Kidney (tissue), 14 donors: ENCODE results near the gene ATP11C. TPM values are rescaled to one million over a fixed set of nuclear protein-coding genes. Genes with fewer than 3 reads are reported as not detected.

Experiments
- DNase-seq, 5 donors: peaks; one replicate each; pipeline ENCODE4 v3.0.0-alpha.2; 2013 to 2020
- FAIRE-seq: peaks from 2 replicates; lab custom pipeline; 2012; peaks lifted over from hg19 to GRCh38; lab: Jason Lieb, UNC
- H3K27ac ChIP-seq, 2 donors: one replicate each; pipeline ENCODE4 v1.7.0; 2013; ENCODE audit warnings: low read depth in 2 of 2, low read length in 2 of 2, inconsistent platforms in 1 of 2
- H3K27me3 ChIP-seq: one replicate; pipeline ENCODE4 v1.7.1; 2013; ENCODE audit warnings: low read length, inconsistent platforms; ENCODE audit not compliant: control insufficient read depth, insufficient read depth
- H3K36me3 ChIP-seq, 3 donors: one replicate each; pipeline versions ENCODE4 v1.7.0 to v1.7.1; 2013; ENCODE audit warnings: low read length in 3 of 3, control low read depth in 1 of 3, inconsistent platforms in 1 of 3; ENCODE audit not compliant: insufficient read depth in 3 of 3, control insufficient read depth in 2 of 3
- H3K4me1 ChIP-seq, 3 donors: one replicate each; pipeline versions ENCODE4 v1.7.0 to v1.7.1; 2013; ENCODE audit warnings: low read length in 3 of 3, inconsistent platforms in 1 of 3, low read depth in 1 of 3; ENCODE audit not compliant: control insufficient read depth in 2 of 3, insufficient read depth in 2 of 3
- H3K4me3 ChIP-seq, 3 donors: one replicate each; pipeline versions ENCODE4 v1.7.0 to v1.8.1; 2013; ENCODE audit warnings: low read length in 3 of 3, control low read depth in 1 of 3, inconsistent platforms in 1 of 3
- H3K9ac ChIP-seq, 3 donors: one replicate each; pipeline versions ENCODE4 v1.7.0 to v1.7.1; 2013; ENCODE audit warnings: low read length in 3 of 3, control low read depth in 1 of 3, inconsistent platforms in 1 of 3
- H3K9me3 ChIP-seq, 3 donors: one replicate each; pipeline versions ENCODE4 v1.7.0 to v1.7.1; 2013; ENCODE audit warnings: low read length in 3 of 3, control low read depth in 1 of 3, inconsistent platforms in 1 of 3; ENCODE audit not compliant: control insufficient read depth in 2 of 3, insufficient read depth in 1 of 3
- intact Hi-C: fragments of 100-400 bp; cut with DNase I; formaldehyde crosslinking; loops from one replicate; pipeline ENCODE4 v1.11.1; 2022
- polyA plus RNA-seq: library from polyadenylated mRNA; stranded (reverse); fragments of 350-450 nt; fragmentation: Illumina TruSeq; extraction: RNeasy Lipid Tissue Mini Kit (QIAGEN cat#74804); gene quantifications from one replicate; pipeline ENCODE4 v1.2.3, GENCODE V29; 2014; ENCODE audit warnings: low read depth, low replicate concordance; ENCODE audit not compliant: insufficient read depth
- total RNA-seq: library from RNA; stranded (reverse); fragmentation: NEBNext Ultra II Directional; extraction: Animal tissue kit (Norgen Biotek cat#: 25700); gene quantifications from one replicate; pipeline ENCODE4 v1.2.1, GENCODE V29; 2021
- TF ChIP-seq, protein P1 (sequence below): IDR thresholded peaks from 3 replicates; pipeline ENCODE4 v1.5.1; 2012; ENCODE audit warnings: mild to moderate bottlenecking, moderate library complexity, borderline replicate concordance; ENCODE audit not compliant: insufficient read depth; ENCODE audit errors: extremely low read depth
- donor health status: control.
- donor health status: control.
- donor health status: control.
- donor health status: control.
- donor health status: control.
- donor health status: DM: yes; HTN: yes; CAD: no.
- donor health status: Normal renal cell carcinoma (clear cell type).

The ATP11C gene
- total and polyA plus RNA-seq, 2 donors from 2014 or later = 10.1 to 23.9 TPM

GRCh38 chrX:139903210-139903609, 29.6 kb downstream of the ATP11C start:
- H3K4me1 ChIP-seq = no peaks in the 10 kb centered on the region
- DNase-seq (no peak), FAIRE-seq (no peak)
- intact Hi-C loops = no loop called here
- no peaks in the 10 kb centered on the region for H3K27me3 ChIP-seq
- H3K9me3 ChIP-seq = no peaks in the 10 kb centered on the region
- no peak overlapping the region for H3K4me3 ChIP-seq
- TF ChIP-seq, protein P1, sequence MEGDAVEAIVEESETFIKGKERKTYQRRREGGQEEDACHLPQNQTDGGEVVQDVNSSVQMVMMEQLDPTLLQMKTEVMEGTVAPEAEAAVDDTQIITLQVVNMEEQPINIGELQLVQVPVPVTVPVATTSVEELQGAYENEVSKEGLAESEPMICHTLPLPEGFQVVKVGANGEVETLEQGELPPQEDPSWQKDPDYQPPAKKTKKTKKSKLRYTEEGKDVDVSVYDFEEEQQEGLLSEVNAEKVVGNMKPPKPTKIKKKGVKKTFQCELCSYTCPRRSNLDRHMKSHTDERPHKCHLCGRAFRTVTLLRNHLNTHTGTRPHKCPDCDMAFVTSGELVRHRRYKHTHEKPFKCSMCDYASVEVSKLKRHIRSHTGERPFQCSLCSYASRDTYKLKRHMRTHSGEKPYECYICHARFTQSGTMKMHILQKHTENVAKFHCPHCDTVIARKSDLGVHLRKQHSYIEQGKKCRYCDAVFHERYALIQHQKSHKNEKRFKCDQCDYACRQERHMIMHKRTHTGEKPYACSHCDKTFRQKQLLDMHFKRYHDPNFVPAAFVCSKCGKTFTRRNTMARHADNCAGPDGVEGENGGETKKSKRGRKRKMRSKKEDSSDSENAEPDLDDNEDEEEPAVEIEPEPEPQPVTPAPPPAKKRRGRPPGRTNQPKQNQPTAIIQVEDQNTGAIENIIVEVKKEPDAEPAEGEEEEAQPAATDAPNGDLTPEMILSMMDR = no peak
- H3K9ac ChIP-seq = no peak overlapping the region
- no peak overlapping the region for H3K27ac ChIP-seq
- no peaks in the 10 kb centered on the region for H3K36me3 ChIP-seq

GRCh38 chrX:139902559-139902958, 30.3 kb downstream of the ATP11C start:
- no peaks in the 10 kb centered on the region for H3K36me3 ChIP-seq
- H3K9me3 ChIP-seq = no peaks in the 10 kb centered on the region
- H3K4me3 ChIP-seq = no peak overlapping the region
- no peak overlapping the region for H3K27ac ChIP-seq
- FAIRE-seq = no peak
- no peaks in the 10 kb centered on the region for H3K27me3 ChIP-seq
- intact Hi-C loops = no loop called here
- no peak for DNase-seq
- no peak overlapping the region for H3K9ac ChIP-seq
- TF ChIP-seq, protein P1 = no peak
- H3K4me1 ChIP-seq = no peaks in the 10 kb centered on the region

GRCh38 chrX:139898334-139898733, 34.5 kb downstream of the ATP11C start:
- H3K27ac ChIP-seq = no peak overlapping the region
- H3K36me3 ChIP-seq = no peaks in the 10 kb centered on the region
- no peak for DNase-seq
- no peak overlapping the region for H3K9ac ChIP-seq
- no peaks in the 10 kb centered on the region for H3K27me3 ChIP-seq
- FAIRE-seq = no peak
- TF ChIP-seq, protein P1 = no peak
- intact Hi-C loops = no loop called here
- H3K4me1 ChIP-seq = no peaks in the 10 kb centered on the region
- H3K9me3 ChIP-seq = no peaks in the 10 kb centered on the region
- H3K4me3 ChIP-seq = no peak overlapping the region

GRCh38 chrX:139892512-139892911, 40.3 kb downstream of the ATP11C start:
- intact Hi-C loops = no loop called here

More at GRCh38 chrX:139892512-139892911, 40.3 kb downstream of the ATP11C start:
- Histone ChIP-seq H3K9me3 (no peaks in the 10 kb centered on the region), H3K27ac (no peak overlapping the region), H3K9ac (no peak overlapping the region), H3K36me3 (no peaks in the 10 kb centered on the region), H3K4me1 (no peaks in the 10 kb centered on the region), H3K27me3 (no peaks in the 10 kb centered on the region), H3K4me3 (no peak overlapping the region)
- no peak for DNase-seq
- no peak for FAIRE-seq
- TF ChIP-seq, protein P1 = no peak
